Common myeloid progenitor, CD34-positive (primary cell): Measurements from ENCODE around the gene P2RX4. TPM values are rescaled to one million over a fixed set of nuclear protein-coding genes. Genes with fewer than 3 reads are reported as not detected.
A peak's percentile ranks its signal among the peaks of the same experiment; 100 is the strongest.
"Not testable (repeated sequence)": the region's sequence is repeated elsewhere in the genome, so short reads cannot be mapped to it uniquely, and the experiment has no call there.

ENCODE experiments used
- CTCF ChIA-PET: fragments of 350-600 bp; sonication (Branson Sonifier 250); formaldehyde crosslinking; loops from one replicate; lab custom pipeline; 2021; ENCODE audit warnings: antibody characterized with exemption; lab: Charles Lee
- POLR2A ChIA-PET: fragments of 350-600 bp; sonication (Branson Sonifier 250); formaldehyde crosslinking; loops from one replicate; lab custom pipeline; 2021; ENCODE audit warnings: antibody characterized with exemption; lab: Charles Lee
- DNase-seq, 3 donors: peaks; one replicate each; pipeline versions ENCODE4 v3.0.0 to v3.0.0-alpha.2; 2013
- H3K27ac ChIP-seq, 2 experiments: 1 replicate in 1 of 2; 2 replicates in 1 of 2; pipeline ENCODE4 v1.7.0; 2013; ENCODE audit warnings: inconsistent platforms in 2 of 2, low read length in 2 of 2, mild to moderate bottlenecking in 2 of 2, low read depth in 1 of 2, moderate library complexity in 1 of 2; ENCODE audit not compliant: severe bottlenecking in 2 of 2, insufficient read depth in 1 of 2, poor library complexity in 1 of 2
- H3K27me3 ChIP-seq, 5 experiments: replicated peaks in 2 of 5; 1 replicate in 3 of 5; 2 replicates in 2 of 5; pipeline versions ENCODE4 v1.6.1 to v1.7.0; 2013; ENCODE audit warnings: low read length in 4 of 5, mild to moderate bottlenecking in 2 of 5, moderate library complexity in 2 of 5, inconsistent platforms in 1 of 5; ENCODE audit not compliant: insufficient read depth in 5 of 5, control insufficient read depth in 4 of 5
- H3K36me3 ChIP-seq, 4 experiments: 1 replicate in 2 of 4; 2 replicates in 2 of 4; pipeline versions ENCODE4 v1.6.1 to v1.7.0; 2013; ENCODE audit warnings: low read length in 3 of 4, control low read depth in 1 of 4, mild to moderate bottlenecking in 1 of 4; ENCODE audit not compliant: control insufficient read depth in 4 of 4, insufficient read depth in 4 of 4
- H3K4me1 ChIP-seq, 4 experiments: 1 replicate in 3 of 4; 2 replicates in 1 of 4; pipeline versions ENCODE4 v1.6.1 to v1.7.1; 2013; ENCODE audit warnings: low read length in 3 of 4, mild to moderate bottlenecking in 3 of 4, control low read depth in 1 of 4, inconsistent platforms in 1 of 4, moderate library complexity in 1 of 4; ENCODE audit not compliant: control insufficient read depth in 4 of 4, insufficient read depth in 4 of 4; ENCODE audit errors: control extremely low read depth in 1 of 4
- H3K4me3 ChIP-seq, 7 experiments: 1 replicate in 4 of 7; 2 replicates in 3 of 7; pipeline versions ENCODE4 v1.5.1 to v1.7.0; 2013; ENCODE audit warnings: mild to moderate bottlenecking in 7 of 7, low read length in 6 of 7, moderate library complexity in 6 of 7, inconsistent platforms in 2 of 7, low read depth in 2 of 7, control low read depth in 1 of 7; ENCODE audit not compliant: insufficient read depth in 4 of 7, control insufficient read depth in 1 of 7; ENCODE audit errors: extremely low read depth in 1 of 7
- H3K9me3 ChIP-seq, 5 experiments: 1 replicate in 4 of 5; 2 replicates in 1 of 5; pipeline versions ENCODE4 v1.6.1 to v1.7.1; 2013; ENCODE audit warnings: low read length in 4 of 5, mild to moderate bottlenecking in 2 of 5, inconsistent platforms in 1 of 5, low read depth in 1 of 5, moderate library complexity in 1 of 5; ENCODE audit not compliant: control insufficient read depth in 4 of 5, insufficient read depth in 2 of 5; ENCODE audit errors: control extremely low read depth in 1 of 5
- WGBS: methylation state at CpG from one replicate; pipeline ENCODE4 v1.1.5; 2013; ENCODE audit not compliant: insufficient coverage; 5-methylcytosine and 5-hydroxymethylcytosine counted together
- polyA plus RNA-seq: library from polyadenylated mRNA; unstranded; fragments of 120-200 nt; gene quantifications from one replicate; pipeline ENCODE4 v1.2.1, GENCODE V29; 2013

Gene P2RX4
- 28.2 TPM for polyA plus RNA-seq

GRCh38 chr12:121209624-121210572, at the start of gene P2RX4:
Gene P2RX4, plus strand, starts transcription at chr12:121210129. Its CDS starts 36 bp downstream, at chr12:121210165.
- Histone ChIP-seq H3K27ac (peak within 1 kb of the TSS; percentile 46 to 84), H3K36me3 (peaks cover 0 to 4% (median 0%) of the 10 kb centered on the region in 4 experiments), H3K4me3 (peak within 1 kb of the TSS; percentile 70 to 86 (median 76)), H3K4me1 (peaks cover 0 to 31% (median 20%) of the 10 kb centered on the region in 4 experiments), H3K9me3 (no peaks in the 10 kb centered on the region), H3K27me3 (no peaks in the 10 kb centered on the region)
- CTCF ChIA-PET = interaction anchor here (0.6 to 2.3 kb wide), 6 partner anchors 8 to 150 kb away, joined by 3 to 5 read pairs (median 3); no protein-coding TSS in a partner anchor
- peak; percentile 93 to 95 (median 93) for DNase-seq
- 5% methylated on average over 69 of the region's 97 CpGs for WGBS
- POLR2A ChIA-PET = no interaction called here

DNA sequence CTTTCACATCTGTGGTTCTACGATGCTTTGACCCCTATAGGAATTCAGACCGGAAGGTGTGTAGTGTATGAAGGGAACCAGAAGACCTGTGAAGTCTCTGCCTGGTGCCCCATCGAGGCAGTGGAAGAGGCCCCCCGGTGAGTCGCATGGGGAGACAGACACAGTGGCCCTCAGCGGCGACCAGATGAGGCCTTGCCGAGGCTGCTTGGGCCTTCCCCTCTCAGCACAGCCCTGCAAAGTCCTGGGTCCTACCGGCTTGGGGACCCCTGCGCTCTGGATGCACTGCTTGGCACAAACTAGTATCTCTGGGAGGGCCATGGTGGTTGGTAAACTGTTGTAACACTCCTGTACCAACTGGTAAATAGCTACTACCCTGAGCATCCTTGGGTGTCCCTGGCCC, 47.5 kb upstream of the P2RX4 start:
- no peak overlapping the region for H3K27ac ChIP-seq
- POLR2A ChIA-PET = interaction anchor here (0.6 kb wide), 1 partner anchor 114 kb away, joined by 3 read pairs; no protein-coding TSS in a partner anchor
- H3K9me3 ChIP-seq = peaks cover 0 to 10% (median 4%) of the 10 kb centered on the region in 5 experiments
- no peaks in the 10 kb centered on the region for H3K27me3 ChIP-seq
- WGBS = 96% methylated on average over 6 of the region's 10 CpGs
- CTCF ChIA-PET = no interaction called here
- peaks cover 10 to 59% (median 25%) of the 10 kb centered on the region in 4 experiments for H3K36me3 ChIP-seq
- H3K4me1 ChIP-seq = peaks cover 0 to 6% (median 0%) of the 10 kb centered on the region in 4 experiments
- DNase-seq = no peak
- no peak overlapping the region for H3K4me3 ChIP-seq

DNA sequence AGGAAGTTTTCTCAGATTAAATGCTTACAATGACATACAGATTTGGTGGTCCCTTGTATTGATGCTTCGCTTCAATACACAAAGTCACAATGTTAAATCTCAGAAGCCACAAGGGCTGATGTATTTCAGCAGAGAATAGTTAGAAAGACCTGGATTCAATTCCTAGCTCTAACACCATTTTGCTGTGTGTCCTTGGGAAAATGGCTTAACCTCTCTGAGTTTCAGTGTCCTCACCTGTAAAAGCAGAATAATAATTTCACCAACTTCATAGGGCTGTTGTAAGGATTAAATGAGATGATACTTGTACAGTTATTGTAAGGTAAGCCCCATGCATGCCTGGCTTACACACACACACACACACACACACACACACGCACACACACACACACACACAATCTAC, 46.9 kb upstream of the P2RX4 start:
- WGBS = 100% methylated on average over 1 of the region's 2 CpGs
- ChIA-PET CTCF (no interaction called here), POLR2A (interaction anchor here (0.7 kb wide), 1 partner anchor 18 kb away, joined by 4 read pairs; no protein-coding TSS in a partner anchor)
- H3K4me3 ChIP-seq = no peak overlapping the region
- H3K27ac ChIP-seq = no peak overlapping the region
- H3K4me1 ChIP-seq = peaks cover 0 to 6% (median 0%) of the 10 kb centered on the region in 4 experiments
- H3K36me3 ChIP-seq = peaks cover 8 to 54% (median 21%) of the 10 kb centered on the region in 4 experiments
- no peak for DNase-seq
- no peaks in the 10 kb centered on the region for H3K27me3 ChIP-seq
- peaks cover 0 to 8% (median 3%) of the 10 kb centered on the region in 5 experiments for H3K9me3 ChIP-seq

GRCh38 chr12:121164839-121165238, 45.1 kb upstream of the P2RX4 start:
- H3K4me1 ChIP-seq, CTCF ChIA-PET, POLR2A ChIA-PET, H3K9me3 ChIP-seq, H3K27me3 ChIP-seq, H3K4me3 ChIP-seq, DNase-seq, H3K27ac ChIP-seq: not testable (repeated sequence)
- 91% methylated on average over 6 of the region's 6 CpGs for WGBS
- peaks cover 6 to 53% (median 17%) of the 10 kb centered on the region in 4 experiments for H3K36me3 ChIP-seq

GRCh38 chr12:121165316-121165715, 44.6 kb upstream of the P2RX4 start:
- peaks cover 6 to 53% (median 19%) of the 10 kb centered on the region in 4 experiments for H3K36me3 ChIP-seq
- no peaks in the 10 kb centered on the region for H3K9me3 ChIP-seq
- WGBS = 94% methylated on average over 9 of the region's 9 CpGs
- DNase-seq = no peak
- H3K4me1 ChIP-seq = no peaks in the 10 kb centered on the region
- H3K27ac ChIP-seq = no peak overlapping the region
- ChIA-PET CTCF (no interaction called here), POLR2A (no interaction called here)
- H3K4me3 ChIP-seq = no peak overlapping the region
- H3K27me3 ChIP-seq = no peaks in the 10 kb centered on the region

GRCh38 chr12:121166356-121166755, 43.6 kb upstream of the P2RX4 start:
- peaks cover 6 to 51% (median 19%) of the 10 kb centered on the region in 4 experiments for H3K36me3 ChIP-seq
- peak overlapping the region in 1 of 7 experiments; percentile 5 for H3K4me3 ChIP-seq
- H3K27ac ChIP-seq = no peak overlapping the region
- ChIA-PET POLR2A (no interaction called here), CTCF (no interaction called here)
- H3K9me3 ChIP-seq = no peaks in the 10 kb centered on the region
- H3K27me3 ChIP-seq = no peaks in the 10 kb centered on the region
- DNase-seq = no peak
- no peaks in the 10 kb centered on the region for H3K4me1 ChIP-seq
- WGBS = 100% methylated on average over 1 of the region's 1 CpG
